GM21423 (cell line): ENCODE results near the gene LYRM1.

Source experiments
- ATAC-seq: cut with Tn5 transposase; IDR thresholded peaks from one replicate; pipeline ENCODE4 v1.9.1; 2021; ENCODE audit warnings: mild to moderate bottlenecking, moderate library complexity; ENCODE audit not compliant: unreplicated experiment

Gene LYRM1

GRCh38 chr16:20871941-20872815 lies 28.4 kb upstream of the LYRM1 start:
- ATAC-seq, result no peak

- ATAC-seq, result no peak
Measured at GRCh38 chr16:20873331-20873730, 27.2 kb upstream of the LYRM1 start.

GRCh38 chr16:20874088-20874581 lies 26.4 kb upstream of the LYRM1 start:
- no peak for ATAC-seq

- ATAC-seq, result no peak
Measured at GRCh38 chr16:20875355-20875650, 25.3 kb upstream of the LYRM1 start.

- no peak for ATAC-seq
Measured at GRCh38 chr16:20878682-20879147, 21.9 kb upstream of the LYRM1 start.

GRCh38 chr16:20879175-20880040 lies 21.2 kb upstream of the LYRM1 start:
- ATAC-seq, result no peak

- no peak for ATAC-seq
Measured at GRCh38 chr16:20880867-20881502, 19.6 kb upstream of the LYRM1 start.

GRCh38 chr16:20881503-20881878 lies 19.1 kb upstream of the LYRM1 start:
- ATAC-seq, result no peak

- ATAC-seq, result no peak
Measured at GRCh38 chr16:20883554-20884239, 16.9 kb upstream of the LYRM1 start.

GRCh38 chr16:20884240-20884556 lies 16.4 kb upstream of the LYRM1 start:
- ATAC-seq, result no peak

GRCh38 chr16:20886320-20886719 lies 14.3 kb upstream of the LYRM1 start:
- ATAC-seq, result no peak

GRCh38 chr16:20887207-20887606 lies 13.4 kb upstream of the LYRM1 start:
- no peak for ATAC-seq

- ATAC-seq, result no peak
Measured at GRCh38 chr16:20889625-20890275, 10.8 kb upstream of the LYRM1 start.

GRCh38 chr16:20894388-20894787 lies 6.2 kb upstream of the LYRM1 start:
- ATAC-seq, result no peak

- ATAC-seq, result no peak
Measured at GRCh38 chr16:20897253-20897897, 3.2 kb upstream of the LYRM1 start.

- no peak for ATAC-seq
Measured at GRCh38 chr16:20897922-20898321, 2.6 kb upstream of the LYRM1 start.

- no peak for ATAC-seq
Measured at GRCh38 chr16:20899071-20899470, 1.5 kb upstream of the LYRM1 start.

- ATAC-seq, result no peak
Measured at GRCh38 chr16:20899477-20900298, 883 bp upstream of the LYRM1 start.

GRCh38 chr16:20901068-20901435 lies 481 bp downstream of the LYRM1 start:
- ATAC-seq, result no peak
